B cell (primary cell): ENCODE results near the gene LRR1. TPM values are rescaled to one million over a fixed set of nuclear protein-coding genes. Genes with fewer than 3 reads are reported as not detected.

Experiments
- ATAC-seq: fragments of 200-7000 bp; cut with Tn5 transposase; one replicate; pipeline ENCODE4 v1.10.0; 2021; ENCODE audit warnings: low read depth, mild to moderate bottlenecking, moderate number of reproducible peaks, moderate library complexity
- CTCF ChIA-PET: fragments of 350-600 bp; sonication (Branson Sonifier 250); formaldehyde crosslinking; loops from one replicate; lab custom pipeline; 2021; ENCODE audit warnings: antibody characterized with exemption, inconsistent platforms; lab: Charles Lee
- POLR2A ChIA-PET: fragments of 350-600 bp; sonication (Branson Sonifier 250); formaldehyde crosslinking; loops from one replicate; lab custom pipeline; 2021; ENCODE audit warnings: antibody characterized with exemption; lab: Charles Lee
- DNase-seq: peaks from one replicate; pipeline ENCODE4 v3.0.0; 2013
- H2AFZ ChIP-seq: 2 replicates; pipeline ENCODE4 v1.6.1; 2012; ENCODE audit warnings: mild to moderate bottlenecking, low read depth, low read length; ENCODE audit not compliant: insufficient read depth, poor library complexity, severe bottlenecking
- H3K27ac ChIP-seq, 2 donors: 1 replicate in 1 of 2; 2 replicates in 1 of 2; pipeline ENCODE4 v1.5.1; 2012 to 2013; ENCODE audit warnings: low read length in 2 of 2, mild to moderate bottlenecking in 2 of 2, moderate library complexity in 1 of 2
- H3K27me3 ChIP-seq, 4 experiments: fragments of 200-600 bp in 1 of 4; sonication (generic) in 1 of 4; replicated peaks in 1 of 4; 1 replicate in 2 of 4; 2 replicates in 2 of 4; pipeline versions ENCODE4 v1.6.1 to v1.7.0; 2013 to 2016; ENCODE audit warnings: low read length in 3 of 4, mild to moderate bottlenecking in 2 of 4, mixed read lengths in 1 of 4, moderate library complexity in 1 of 4; ENCODE audit not compliant: insufficient read depth in 4 of 4, control insufficient read depth in 3 of 4; ENCODE audit errors: control extremely low read depth in 1 of 4
- H3K36me3 ChIP-seq, 2 experiments: replicated peaks in 1 of 2; 1 replicate in 1 of 2; 2 replicates in 1 of 2; pipeline versions ENCODE4 v1.6.1 to v1.7.1; 2013; ENCODE audit warnings: low read length in 1 of 2; ENCODE audit not compliant: insufficient read depth in 2 of 2, control insufficient read depth in 1 of 2; ENCODE audit errors: control extremely low read depth in 1 of 2, extremely low read depth in 1 of 2
- H3K4me1 ChIP-seq, 2 donors: fragments of 200-600 bp in 1 of 2; sonication (generic) in 1 of 2; 1 replicate in 1 of 2; 2 replicates in 1 of 2; pipeline versions ENCODE4 v1.5.1 to v1.6.1; 2013 to 2017; ENCODE audit warnings: low read length in 2 of 2; ENCODE audit not compliant: control insufficient read depth in 2 of 2, insufficient read depth in 2 of 2
- H3K4me2 ChIP-seq: replicated peaks from 2 replicates; pipeline ENCODE3; 2012; ENCODE audit warnings: mild to moderate bottlenecking, low read depth, low read length; ENCODE audit not compliant: poor library complexity, severe bottlenecking
- H3K4me3 ChIP-seq, 5 experiments: fragments of 200-600 bp in 1 of 5; sonication (generic) in 1 of 5; 1 replicate in 3 of 5; 2 replicates in 2 of 5; pipeline versions ENCODE4 v1.5.1 to v1.7.0; 2011 to 2016; ENCODE audit warnings: low read length in 4 of 5, mild to moderate bottlenecking in 4 of 5, low read depth in 2 of 5, control low read depth in 1 of 5, moderate library complexity in 1 of 5; ENCODE audit not compliant: insufficient read depth in 1 of 5; ENCODE audit errors: control extremely low read depth in 1 of 5, extremely low read depth in 1 of 5
- H3K79me2 ChIP-seq: fragments of 200-600 bp; sonication (generic); one replicate; pipeline ENCODE4 v1.6.0; 2016; ENCODE audit warnings: low read length; ENCODE audit not compliant: control insufficient read depth, insufficient read depth
- H3K9ac ChIP-seq: fragments of 200-600 bp; sonication (generic); 2 replicates; pipeline ENCODE4 v1.6.1; 2017; ENCODE audit warnings: mild to moderate bottlenecking, low read length, moderate library complexity
- H3K9me3 ChIP-seq, 3 donors: one replicate each; pipeline versions ENCODE4 v1.6.1 to v1.7.1; 2013; ENCODE audit warnings: low read length in 2 of 3; ENCODE audit not compliant: control insufficient read depth in 2 of 3, insufficient read depth in 1 of 3; ENCODE audit errors: control extremely low read depth in 1 of 3
- H4K20me1 ChIP-seq: 2 replicates; pipeline ENCODE4 v1.6.0; 2012; ENCODE audit warnings: mild to moderate bottlenecking, low read length; ENCODE audit not compliant: insufficient read depth, control insufficient read depth, poor library complexity, severe bottlenecking
- H3K27ac Mint-ChIP-seq: one replicate; pipeline ENCODE4 v1.8.0; 2021; ENCODE audit warnings: mixed read lengths
- H3K27me3 Mint-ChIP-seq: one replicate; pipeline ENCODE4 v1.8.0; 2021; ENCODE audit warnings: mixed read lengths
- H3K4me1 Mint-ChIP-seq: one replicate; pipeline ENCODE4 v1.8.0; 2021; ENCODE audit warnings: mixed read lengths
- H3K4me3 Mint-ChIP-seq: one replicate; pipeline ENCODE4 v1.8.0; 2021; ENCODE audit warnings: mixed read lengths
- H3K9me3 Mint-ChIP-seq: one replicate; pipeline ENCODE4 v1.8.0; 2022; ENCODE audit warnings: mixed read lengths; ENCODE audit not compliant: insufficient read depth
- CTCF ChIP-seq: fragments of 200-600 bp; IDR thresholded peaks from one replicate; pipeline ENCODE4 v1.8.0; 2022; ENCODE audit warnings: antibody characterized with exemption, mild to moderate bottlenecking
- EZH2 ChIP-seq: IDR thresholded peaks from 2 replicates; pipeline ENCODE4 v1.6.1; 2012; ENCODE audit warnings: borderline replicate concordance, low read depth, mild to moderate bottlenecking, moderate library complexity, low read length; ENCODE audit not compliant: insufficient read depth, poor library complexity, severe bottlenecking
- WGBS: methylation state at CpG from one replicate; pipeline ENCODE4 v1.1.5; 2013; ENCODE audit warnings: missing lambda C conversion rate; ENCODE audit not compliant: insufficient coverage; 5-methylcytosine and 5-hydroxymethylcytosine counted together
- intact Hi-C: fragments of 100-400 bp; cut with micrococcal nuclease; formaldehyde crosslinking; loops from one replicate; pipeline ENCODE4 v1.10.0; 2022
- polyA plus RNA-seq: library from polyadenylated mRNA; depleted of rRNA; stranded (reverse); fragments of >200 nt; gene quantifications from 2 replicates; pipeline ENCODE4 v1.2.3, GENCODE V29; 2012
- total RNA-seq, 2 donors: library from RNA; stranded (reverse); fragments of 120-200 nt in 1 of 2; gene quantifications; 1 replicate in 1 of 2; 2 replicates in 1 of 2; pipeline versions ENCODE4 v1.2.3 to v1.2.4, GENCODE V29; 2013 to 2022

The LRR1 gene
- total and polyA plus RNA-seq, 2 donors (not counting 1 experiment from before 2014, with no cell fraction given) = 3.5 to 10.3 TPM

GRCh38 chr14:49582113-49582977 is 16.4 kb upstream of the LRR1 start:
- no peaks in the 10 kb centered on the region for H3K9me3 ChIP-seq
- WGBS = 89% methylated on average over 3 of the region's 4 CpGs
- H3K4me3 ChIP-seq = no peak overlapping the region
- intact Hi-C loops = loop anchor here (10.0 kb wide), 1 partner anchor 952 kb away; the partner anchor contains the start of gene MAP4K5
- H3K4me1 ChIP-seq = peaks cover 17 to 24% of the 10 kb centered on the region in 2 donors
- H3K79me2 ChIP-seq = peaks cover 87% of the 10 kb centered on the region
- Mint-ChIP-seq H3K27me3 (no peaks in the 10 kb centered on the region), H3K4me1 (peaks cover 57% of the 10 kb centered on the region), H3K4me3 (peak overlapping the region; percentile 1), H3K27ac (peak overlapping the region; percentile 32), H3K9me3 (no peaks in the 10 kb centered on the region)
- peaks cover 55% of the 10 kb centered on the region for H4K20me1 ChIP-seq
- DNase-seq (no peak), ATAC-seq (no peak)
- TF ChIP-seq CTCF (no peak), EZH2 (no peak)
- no peak overlapping the region for H3K27ac ChIP-seq
- POLR2A ChIA-PET = no interaction called here
- H2AFZ ChIP-seq = no peak overlapping the region
- H3K9ac ChIP-seq = no peak overlapping the region
- CTCF ChIA-PET = interaction anchor here (1.1 kb wide), 1 partner anchor 247 kb away, joined by 3 read pairs; no protein-coding TSS in a partner anchor
- peaks cover 12 to 32% of the 10 kb centered on the region in 2 experiments for H3K36me3 ChIP-seq
- H3K27me3 ChIP-seq = no peaks in the 10 kb centered on the region
- H3K4me2 ChIP-seq = no peak overlapping the region

GRCh38 chr14:49583629-49584028 is 15.1 kb upstream of the LRR1 start:
- peak overlapping the region; percentile 88 for H3K4me3 Mint-ChIP-seq
- WGBS = 71% methylated on average over 2 of the region's 6 CpGs
- no peaks in the 10 kb centered on the region for H3K9me3 ChIP-seq
- TF ChIP-seq EZH2 (no peak), CTCF (no peak)
- H3K4me2 ChIP-seq = peak overlapping the region; percentile 87
- ChIA-PET POLR2A (no interaction called here), CTCF (interaction anchor here (1.1 kb wide), 1 partner anchor 245 kb away, joined by 3 read pairs; no protein-coding TSS in a partner anchor)
- H3K9ac ChIP-seq = peak overlapping the region; percentile 96
- H3K9me3 Mint-ChIP-seq = no peaks in the 10 kb centered on the region
- H3K27me3 ChIP-seq = no peaks in the 10 kb centered on the region
- no peak for DNase-seq
- peak overlapping the region in 1 of 2 donors; percentile 88 for H3K27ac ChIP-seq
- no peak for ATAC-seq
- H3K79me2 ChIP-seq = peaks cover 76% of the 10 kb centered on the region
- peaks cover 55% of the 10 kb centered on the region for H3K4me1 Mint-ChIP-seq
- peaks cover 12 to 28% of the 10 kb centered on the region in 2 experiments for H3K36me3 ChIP-seq
- H3K27me3 Mint-ChIP-seq = no peaks in the 10 kb centered on the region
- H3K27ac Mint-ChIP-seq = peak overlapping the region; percentile 81
- H4K20me1 ChIP-seq = peaks cover 55% of the 10 kb centered on the region
- intact Hi-C loops = loop anchor here (10.0 kb wide), 1 partner anchor 951 kb away; the partner anchor contains the start of gene MAP4K5
- no peak overlapping the region for H2AFZ ChIP-seq
- H3K4me1 ChIP-seq = peaks cover 17 to 24% of the 10 kb centered on the region in 2 donors
- no peak overlapping the region for H3K4me3 ChIP-seq
